Fibroblast of lung (primary cell): Measurements from ENCODE around the gene ATAT1. TPM values are rescaled to one million over a fixed set of nuclear protein-coding genes. Genes with fewer than 3 reads are reported as not detected.

ENCODE experiments used
- DNase-seq, 2 donors: peaks; one replicate each; pipeline versions ENCODE4 v3.0.0 to v3.0.0-alpha.2; 2010; ENCODE audit warnings: low read depth in 2 of 2
- H2AFZ ChIP-seq: 2 replicates; pipeline ENCODE4 v1.5.1; 2012; ENCODE audit warnings: low read length, control low read depth, inconsistent platforms
- H3K27ac ChIP-seq: 2 replicates; pipeline ENCODE4 v1.5.1; 2011; ENCODE audit warnings: low read length, control low read depth; ENCODE audit not compliant: insufficient read depth
- H3K27me3 ChIP-seq: 2 replicates; pipeline ENCODE4 v1.5.1; 2011; ENCODE audit warnings: mild to moderate bottlenecking, low read length; ENCODE audit not compliant: control insufficient read depth, insufficient read depth
- H3K36me3 ChIP-seq: 2 replicates; pipeline ENCODE4 v1.5.1; 2011; ENCODE audit warnings: low read length; ENCODE audit not compliant: control insufficient read depth, insufficient read depth
- H3K4me1 ChIP-seq: 2 replicates; pipeline ENCODE4 v1.5.1; 2011; ENCODE audit warnings: low read length; ENCODE audit not compliant: control insufficient read depth, insufficient read depth; ENCODE audit errors: extremely low read depth
- H3K4me2 ChIP-seq: 2 replicates; pipeline ENCODE4 v1.5.1; 2011; ENCODE audit warnings: low read length, control low read depth; ENCODE audit not compliant: insufficient read depth; ENCODE audit errors: extremely low read depth
- H3K4me3 ChIP-seq, 4 experiments: fragments of 200-600 bp in 1 of 4; sonication (generic) in 1 of 4; replicated peaks in 1 of 4; 2 replicates each; pipeline ENCODE4 v1.5.1; 2011 to 2016; ENCODE audit warnings: low read length in 4 of 4, low read depth in 3 of 4, mild to moderate bottlenecking in 3 of 4, control low read depth in 2 of 4, inconsistent platforms in 1 of 4, mixed read lengths in 1 of 4; ENCODE audit not compliant: insufficient read depth in 1 of 4; ENCODE audit errors: control extremely low read depth in 1 of 4
- H3K79me2 ChIP-seq: 2 replicates; pipeline ENCODE4 v1.5.1; 2012; ENCODE audit warnings: mild to moderate bottlenecking, low read length, inconsistent platforms; ENCODE audit not compliant: control insufficient read depth, insufficient read depth
- H3K9ac ChIP-seq: 2 replicates; pipeline ENCODE4 v1.5.1; 2011; ENCODE audit warnings: mild to moderate bottlenecking, low read length, control low read depth; ENCODE audit not compliant: insufficient read depth
- H3K9me3 ChIP-seq: 2 replicates; pipeline ENCODE4 v1.5.1; 2012; ENCODE audit warnings: low read depth, low read length; ENCODE audit not compliant: control insufficient read depth, insufficient read depth
- H4K20me1 ChIP-seq: 2 replicates; pipeline ENCODE4 v1.5.1; 2011; ENCODE audit warnings: low read length; ENCODE audit not compliant: control insufficient read depth, insufficient read depth; ENCODE audit errors: extremely low read depth
- EZH2 ChIP-seq: IDR thresholded peaks from 2 replicates; pipeline ENCODE4 v1.5.1; 2012; ENCODE audit warnings: low read length, control low read depth, mild to moderate bottlenecking; ENCODE audit errors: missing control alignments
- polyA plus RNA-seq, 2 donors: library from polyadenylated mRNA; depleted of rRNA in 1 of 2; stranded (reverse) in 1 of 2; unstranded in 1 of 2; fragments of >200 nt; gene quantifications; 2 replicates each; pipeline ENCODE4 v1.2.1, GENCODE V29; 2011 to 2012; ENCODE audit warnings: missing spikeins in 1 of 2
- total RNA-seq: library from RNA; depleted of rRNA; stranded (reverse); fragments of >200 nt; gene quantifications from 2 replicates; pipeline ENCODE4 v1.2.1, GENCODE V29; 2014
- TF ChIP-seq, protein P1 (sequence below), 2 donors: IDR thresholded peaks in 1 of 2; conservative IDR thresholded peaks in 1 of 2; 1 replicate in 1 of 2; 2 replicates in 1 of 2; pipeline ENCODE4 v1.5.1; 2011 to 2012; ENCODE audit warnings: low read length in 2 of 2, control low read depth in 1 of 2, inconsistent platforms in 1 of 2, low read depth in 1 of 2, mild to moderate bottlenecking in 1 of 2

Gene ATAT1
- total and polyA plus RNA-seq, 2 donors (not counting 1 experiment from before 2014, with no cell fraction given) = 5.1 to 6.8 TPM

DNA sequence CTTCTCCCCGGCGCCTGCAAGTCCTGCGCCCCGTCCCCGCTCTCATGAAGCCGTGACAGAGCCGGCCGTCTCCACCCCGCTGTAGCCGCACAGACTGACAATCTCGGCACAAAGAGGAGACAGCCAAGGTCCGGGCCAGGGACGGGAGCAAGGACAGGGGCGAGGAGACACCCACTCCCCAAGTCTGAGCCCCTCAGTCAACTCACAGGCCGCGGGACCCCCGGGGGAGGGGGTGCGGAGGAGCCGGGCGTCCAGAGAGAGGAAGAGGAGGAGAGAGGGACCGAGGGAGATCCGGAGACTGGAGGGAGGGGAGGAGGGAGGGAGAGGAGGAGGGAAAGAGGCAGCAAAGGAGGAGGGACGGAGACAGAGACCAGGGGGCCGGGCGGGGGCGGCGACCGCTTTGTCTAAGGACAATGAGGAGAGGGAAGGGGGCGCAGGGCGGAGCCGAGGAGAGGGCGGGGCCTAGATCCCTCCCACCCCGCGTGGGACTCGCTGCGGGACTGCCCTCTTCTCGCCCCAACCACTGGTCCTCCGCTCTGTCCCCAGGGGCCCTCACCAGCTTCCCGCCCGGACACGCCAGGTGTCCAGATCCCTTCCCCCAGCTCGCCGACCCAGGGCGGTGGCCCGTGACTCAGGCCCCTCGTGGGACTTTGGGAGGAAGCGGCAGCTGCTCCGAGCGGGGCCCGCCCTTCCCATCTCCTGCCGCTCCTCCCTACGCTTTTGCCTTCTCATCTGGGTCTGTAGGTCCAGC, 60.4 kb downstream of the ATAT1 start:
- Histone ChIP-seq H3K79me2 (peaks cover 75% of the 10 kb centered on the region), H3K4me2 (peak overlapping the region; percentile 100), H3K9me3 (no peaks in the 10 kb centered on the region), H3K36me3 (peaks cover 10% of the 10 kb centered on the region), H3K4me3 (peak overlapping the region; percentile 79 to 95 (median 88)), H3K9ac (peak overlapping the region; percentile 97), H3K27ac (peak overlapping the region; percentile 99), H3K4me1 (peaks cover 27% of the 10 kb centered on the region), H3K27me3 (no peaks in the 10 kb centered on the region), H4K20me1 (no peaks in the 10 kb centered on the region), H2AFZ (no peak overlapping the region)
- TF ChIP-seq EZH2 = no peak
- TF ChIP-seq, protein P1, sequence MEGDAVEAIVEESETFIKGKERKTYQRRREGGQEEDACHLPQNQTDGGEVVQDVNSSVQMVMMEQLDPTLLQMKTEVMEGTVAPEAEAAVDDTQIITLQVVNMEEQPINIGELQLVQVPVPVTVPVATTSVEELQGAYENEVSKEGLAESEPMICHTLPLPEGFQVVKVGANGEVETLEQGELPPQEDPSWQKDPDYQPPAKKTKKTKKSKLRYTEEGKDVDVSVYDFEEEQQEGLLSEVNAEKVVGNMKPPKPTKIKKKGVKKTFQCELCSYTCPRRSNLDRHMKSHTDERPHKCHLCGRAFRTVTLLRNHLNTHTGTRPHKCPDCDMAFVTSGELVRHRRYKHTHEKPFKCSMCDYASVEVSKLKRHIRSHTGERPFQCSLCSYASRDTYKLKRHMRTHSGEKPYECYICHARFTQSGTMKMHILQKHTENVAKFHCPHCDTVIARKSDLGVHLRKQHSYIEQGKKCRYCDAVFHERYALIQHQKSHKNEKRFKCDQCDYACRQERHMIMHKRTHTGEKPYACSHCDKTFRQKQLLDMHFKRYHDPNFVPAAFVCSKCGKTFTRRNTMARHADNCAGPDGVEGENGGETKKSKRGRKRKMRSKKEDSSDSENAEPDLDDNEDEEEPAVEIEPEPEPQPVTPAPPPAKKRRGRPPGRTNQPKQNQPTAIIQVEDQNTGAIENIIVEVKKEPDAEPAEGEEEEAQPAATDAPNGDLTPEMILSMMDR (conservative IDR thresholded peaks at IDR 0.05 in 1 of 2, IDR thresholded peaks at IDR 0.05 in 1 of 2; ENCODE audit: low read depth in 1 of 2, low read length in 2 of 2) = no peak
- DNase-seq = peak; percentile 97 to 98

DNA sequence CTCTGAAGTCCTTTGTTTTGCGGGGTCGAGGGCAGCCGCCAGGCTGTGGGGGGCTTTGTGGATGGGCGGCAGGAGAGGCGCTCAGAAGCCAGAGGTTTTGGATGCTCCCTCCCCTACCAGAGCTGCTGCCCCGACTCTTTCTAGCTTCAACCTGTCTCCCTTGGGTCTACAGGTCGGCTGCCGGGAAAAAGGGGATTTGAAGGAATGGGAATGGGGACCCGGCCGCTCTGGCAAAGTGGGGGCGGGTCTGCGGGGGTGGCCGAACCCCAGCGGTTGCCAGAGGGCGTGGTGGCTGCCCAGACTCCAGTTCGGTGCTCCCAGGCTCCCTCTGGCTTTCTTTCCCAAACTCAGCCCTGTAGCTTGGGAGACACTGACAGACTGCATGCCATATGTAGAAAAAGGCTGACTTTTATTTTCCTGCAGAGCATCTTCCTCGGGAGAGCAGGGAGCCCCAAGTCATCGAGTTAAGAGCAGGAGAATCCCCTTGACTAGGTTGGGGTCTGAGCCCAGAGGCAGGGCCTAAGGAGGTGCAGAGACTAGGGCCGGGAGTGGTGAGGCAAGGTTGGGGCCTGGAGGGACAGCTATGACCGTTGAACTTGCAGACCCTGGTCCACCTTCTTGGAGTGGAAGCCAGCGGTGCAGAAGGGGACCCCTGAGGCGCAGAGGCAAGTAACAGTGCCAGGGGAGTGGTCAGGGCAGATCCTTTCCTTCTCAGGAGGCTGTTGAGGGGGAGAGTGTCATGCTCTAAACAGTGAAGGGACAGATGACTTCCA, 61.2 kb downstream of the ATAT1 start:
- Histone ChIP-seq H3K79me2 (peaks cover 67% of the 10 kb centered on the region), H3K9me3 (no peaks in the 10 kb centered on the region), H3K4me2 (peak overlapping the region; percentile 100), H4K20me1 (no peaks in the 10 kb centered on the region), H3K36me3 (peaks cover 10% of the 10 kb centered on the region), H3K4me3 (peak overlapping the region; percentile 71 to 95 (median 87)), H3K4me1 (peaks cover 27% of the 10 kb centered on the region), H2AFZ (no peak overlapping the region), H3K9ac (peak overlapping the region; percentile 91), H3K27ac (peak overlapping the region; percentile 99), H3K27me3 (no peaks in the 10 kb centered on the region)
- no peak for TF ChIP-seq EZH2
- TF ChIP-seq, protein P1 (conservative IDR thresholded peaks at IDR 0.05 in 1 of 2, IDR thresholded peaks at IDR 0.05 in 1 of 2; ENCODE audit: low read depth in 1 of 2, low read length in 2 of 2) = peak; percentile 25 to 38
- peak; percentile 41 to 65 for DNase-seq

DNA sequence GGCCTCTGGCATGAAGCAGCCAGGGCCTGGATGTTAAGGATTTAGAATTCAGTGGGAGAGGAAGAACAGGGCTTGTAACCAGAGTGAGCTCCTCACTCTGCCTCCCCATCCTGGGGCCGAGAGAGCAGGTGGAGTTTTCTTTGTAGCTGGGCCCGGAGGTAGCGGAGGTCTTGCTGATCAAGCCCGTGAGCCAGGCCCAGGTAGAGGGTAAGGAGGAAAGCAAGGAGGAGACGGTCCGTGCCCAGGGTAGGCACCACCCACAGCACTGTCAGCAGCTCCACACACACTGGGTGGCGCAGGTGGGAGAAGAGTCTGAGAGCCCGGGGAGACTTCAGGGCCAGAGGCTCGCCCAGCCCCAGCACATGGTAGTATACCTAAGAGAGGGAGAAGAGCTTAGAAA, 61.9 kb downstream of the ATAT1 start:
- no peak for DNase-seq
- Histone ChIP-seq H3K4me1 (peaks cover 27% of the 10 kb centered on the region), H3K9ac (peak overlapping the region; percentile 91), H3K9me3 (no peaks in the 10 kb centered on the region), H3K4me2 (peak overlapping the region; percentile 100), H2AFZ (no peak overlapping the region), H4K20me1 (no peaks in the 10 kb centered on the region), H3K79me2 (peaks cover 60% of the 10 kb centered on the region), H3K27me3 (no peaks in the 10 kb centered on the region), H3K27ac (peak overlapping the region; percentile 99), H3K4me3 (peak overlapping the region; percentile 71 to 95 (median 87)), H3K36me3 (peaks cover 8% of the 10 kb centered on the region)
- TF ChIP-seq, protein P1 (conservative IDR thresholded peaks at IDR 0.05 in 1 of 2, IDR thresholded peaks at IDR 0.05 in 1 of 2; ENCODE audit: low read depth in 1 of 2, low read length in 2 of 2) = no peak
- no peak for TF ChIP-seq EZH2
